ENCODE results near the gene RPL29.

RPL29 gene

GRCh38 chr3:51961602-51962569 is 33.8 kb downstream of the RPL29 start:
- no peak for DNase-seq

- no peak for DNase-seq
Observed at GRCh38 chr3:51961011-51961410, 34.7 kb downstream of the RPL29 start.

- DNase-seq = no peak
Observed at GRCh38 chr3:51960386-51960785, 35.3 kb downstream of the RPL29 start.

- no peak for DNase-seq
Observed at GRCh38 chr3:51959651-51960050, 36.0 kb downstream of the RPL29 start.

- DNase-seq = no peak
Observed at GRCh38 chr3:51958603-51959521, 36.8 kb downstream of the RPL29 start.

- DNase-seq = no peak
Observed at GRCh38 chr3:51957520-51958205, 38.0 kb downstream of the RPL29 start.

GRCh38 chr3:51955893-51956770 is 39.6 kb downstream of the RPL29 start:
- DNase-seq = no peak

- DNase-seq = no peak
Observed at GRCh38 chr3:51955175-51955892, 40.4 kb downstream of the RPL29 start, which contains the start of gene GPR62. Gene GPR62, plus strand, starts transcription at chr3:51955381. Its CDS starts 272 bp downstream, at chr3:51955653.

- DNase-seq = no peak
Observed at GRCh38 chr3:51954713-51955112, 41.0 kb downstream of the RPL29 start.

GRCh38 chr3:51954105-51954504 is 41.6 kb downstream of the RPL29 start:
- no peak for DNase-seq

GRCh38 chr3:51953445-51953844 is 42.2 kb downstream of the RPL29 start:
- DNase-seq = no peak

GRCh38 chr3:51950899-51951298 is 44.8 kb downstream of the RPL29 start:
- DNase-seq = no peak

GRCh38 chr3:51949121-51949520 is 46.6 kb downstream of the RPL29 start:
- no peak for DNase-seq

- DNase-seq = no peak
Observed at GRCh38 chr3:51948016-51948580, 47.6 kb downstream of the RPL29 start.

- DNase-seq = no peak
Observed at GRCh38 chr3:51947215-51947900, 48.3 kb downstream of the RPL29 start.

GRCh38 chr3:51946796-51947195 is 48.9 kb downstream of the RPL29 start:
- DNase-seq = no peak

- DNase-seq = no peak
Observed at GRCh38 chr3:51945926-51946705, 49.6 kb downstream of the RPL29 start.

GRCh38 chr3:51945031-51945840 is 50.5 kb downstream of the RPL29 start:
- no peak for DNase-seq

Data from central memory CD4-positive, alpha-beta T cell (primary cell).